Stimulated activated CD4-positive, alpha-beta T cell treated with anti-CD3 and anti-CD28 coated beads, Interleukin-4, amount 100 ng/mL, for 24 hours (primary cell): ENCODE results near the gene SUPT3H.
A peak's percentile ranks its signal among the peaks of the same experiment; 100 is the strongest.
"Not testable (repeated sequence)": the region's sequence is repeated elsewhere in the genome, so short reads cannot be mapped to it uniquely, and the experiment has no call there.

Experiments used
- DNase-seq: peaks from one replicate; pipeline ENCODE4 v3.0.0-alpha.2; 2020

The SUPT3H gene

DNA sequence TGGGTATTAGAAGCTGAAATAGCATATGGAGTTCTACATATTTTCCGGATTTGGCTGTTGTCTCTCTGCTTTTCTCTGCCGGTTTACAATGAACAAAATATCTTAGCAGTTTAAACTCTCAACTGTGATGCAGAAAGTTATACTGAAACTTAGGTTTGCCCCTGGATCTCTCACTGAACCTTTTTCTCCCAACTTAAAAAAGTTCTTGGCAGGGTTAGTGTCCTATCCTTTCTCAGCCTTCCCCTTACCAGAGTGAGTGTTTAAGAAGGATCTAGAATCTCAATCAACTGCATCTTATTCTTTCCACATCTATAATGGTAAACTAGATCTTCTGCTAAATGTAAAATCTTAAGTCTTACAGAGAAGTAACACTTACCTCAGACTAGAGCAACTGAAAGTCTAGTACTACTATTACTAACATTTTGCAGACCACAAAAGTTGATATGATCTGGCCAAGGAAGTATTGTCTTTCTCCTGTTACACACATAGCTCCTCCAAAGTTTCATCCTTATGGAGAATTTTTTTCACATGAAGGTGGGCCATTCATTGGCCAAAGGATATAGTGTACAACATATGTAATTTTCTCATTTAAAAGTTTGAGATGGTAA lies 441.9 kb downstream of the SUPT3H start:
- no peak for DNase-seq

DNA sequence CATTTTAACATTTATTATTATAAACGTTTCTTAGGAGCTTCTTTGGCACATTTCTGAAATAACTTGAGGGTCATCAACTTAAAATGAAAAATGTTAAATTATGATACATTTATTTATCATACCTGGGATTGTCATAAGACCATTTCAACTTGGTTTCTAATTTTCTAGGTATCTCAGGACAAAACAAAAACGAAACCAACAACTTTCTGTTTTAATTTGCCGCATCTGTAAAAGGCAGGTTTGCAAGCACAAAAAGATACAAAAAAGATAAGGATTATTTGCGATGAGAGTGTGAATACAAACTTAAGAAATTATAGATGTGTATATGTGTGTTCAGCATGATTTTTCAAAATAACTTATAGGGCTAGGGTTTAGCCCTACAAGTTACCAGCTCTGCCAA lies 444.6 kb downstream of the SUPT3H start:
- DNase-seq = no peak

DNA sequence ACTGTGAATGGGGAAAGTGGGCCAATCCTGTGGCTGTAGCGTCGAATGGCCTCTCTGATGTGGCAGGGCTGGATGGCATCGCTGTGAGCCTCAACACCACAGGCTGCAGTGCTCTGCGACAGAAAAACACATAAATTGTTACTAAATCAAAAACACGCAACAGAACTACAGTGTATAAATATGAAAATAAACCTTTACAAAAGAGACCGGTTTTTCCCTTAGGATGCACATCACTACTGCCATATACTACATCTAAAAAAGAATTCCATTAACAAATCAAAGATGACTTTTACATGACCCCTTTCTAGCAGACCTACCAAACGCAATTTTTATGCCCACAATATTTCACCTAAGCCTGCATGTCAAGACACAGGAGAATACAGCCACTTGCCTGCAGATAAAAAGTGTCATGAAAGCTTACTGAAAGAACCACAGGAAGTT lies 445.1 kb downstream of the SUPT3H start:
- DNase-seq = peak; percentile 30

DNA sequence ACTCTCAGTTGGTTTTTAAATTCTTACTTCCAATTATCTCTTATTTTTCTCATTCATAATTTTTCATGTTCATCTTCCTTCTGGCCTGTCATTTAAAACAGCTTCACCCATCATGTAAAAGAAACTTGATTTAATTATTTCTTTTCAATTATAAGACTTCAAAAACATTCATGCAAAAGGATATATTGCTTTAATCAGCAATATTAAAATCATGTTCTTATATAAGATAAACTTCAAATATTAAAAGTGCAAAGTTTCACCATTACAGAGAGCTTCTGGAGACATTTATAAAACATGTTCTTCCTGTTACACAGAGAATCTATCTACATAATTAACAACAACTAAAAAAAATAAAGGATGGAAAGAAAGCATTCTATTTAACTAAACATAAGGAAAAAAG lies 446.3 kb downstream of the SUPT3H start:
- DNase-seq = no peak

DNA sequence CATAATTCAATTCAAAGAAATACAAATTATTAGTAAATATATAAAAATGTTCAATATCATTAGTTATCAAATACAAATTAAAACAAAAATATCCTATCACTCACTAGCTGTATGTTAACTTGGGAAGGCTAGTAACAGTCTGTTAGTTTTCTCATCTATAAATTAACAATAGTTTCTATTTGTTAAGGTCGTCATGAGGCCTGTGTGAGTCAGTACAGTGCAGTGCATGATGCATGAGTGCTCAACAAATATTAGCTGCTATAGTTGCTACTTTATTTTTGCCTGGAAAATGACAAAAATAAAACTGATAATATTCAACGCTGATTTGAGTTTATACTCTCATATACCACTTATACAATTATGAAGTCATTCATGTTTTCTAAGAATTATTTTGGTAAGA lies 451.2 kb downstream of the SUPT3H start:
- DNase-seq = no peak

DNA sequence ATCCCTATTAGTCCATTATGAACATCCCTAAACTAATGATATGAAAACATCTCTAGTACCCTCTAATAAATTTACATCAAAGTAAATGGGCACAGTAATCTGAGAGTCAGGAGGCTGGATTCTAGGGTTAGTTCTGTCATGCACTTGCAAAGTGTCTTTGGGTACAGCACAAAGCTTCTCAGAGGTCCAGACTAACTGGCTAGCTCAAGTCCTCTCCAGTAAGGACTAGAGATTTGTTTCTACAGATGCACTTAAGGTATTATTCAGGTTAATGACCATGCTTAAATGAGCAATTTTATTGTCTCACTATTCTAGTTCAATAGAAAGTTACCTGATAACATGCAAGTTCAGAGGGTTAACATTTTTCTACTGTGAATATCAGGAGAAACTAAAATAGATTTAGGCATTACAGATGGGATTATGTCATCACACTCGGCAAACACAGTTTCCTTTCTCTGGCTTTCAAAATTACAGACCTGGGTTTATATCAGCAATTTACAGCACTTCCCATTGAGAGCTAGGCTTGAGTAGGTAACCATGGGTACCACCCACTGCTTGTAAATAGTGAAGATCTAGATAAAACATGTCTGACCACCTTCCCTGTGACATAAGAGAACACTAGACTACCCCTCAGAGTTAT lies 452.5 kb downstream of the SUPT3H start:
- DNase-seq = peak; percentile 25

DNA sequence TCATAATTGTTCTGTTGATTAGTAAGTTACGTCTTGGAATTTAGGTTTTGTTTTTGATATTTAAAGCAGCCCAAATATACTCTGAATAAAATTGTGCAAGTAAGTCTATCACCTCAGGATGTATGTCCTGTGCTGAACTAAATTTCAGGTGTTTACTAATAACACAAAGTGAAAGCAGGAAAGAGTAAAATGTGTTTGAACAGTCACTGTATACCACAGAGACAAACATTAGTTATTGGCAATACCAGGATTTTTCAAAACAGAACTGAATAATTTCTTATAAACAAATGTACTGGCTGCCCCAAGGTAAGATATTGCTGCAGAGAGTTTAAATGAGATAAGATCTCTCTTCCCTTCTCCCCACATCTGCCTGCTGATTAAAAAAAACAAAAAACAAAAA lies 454.3 kb downstream of the SUPT3H start:
- DNase-seq = no peak

DNA sequence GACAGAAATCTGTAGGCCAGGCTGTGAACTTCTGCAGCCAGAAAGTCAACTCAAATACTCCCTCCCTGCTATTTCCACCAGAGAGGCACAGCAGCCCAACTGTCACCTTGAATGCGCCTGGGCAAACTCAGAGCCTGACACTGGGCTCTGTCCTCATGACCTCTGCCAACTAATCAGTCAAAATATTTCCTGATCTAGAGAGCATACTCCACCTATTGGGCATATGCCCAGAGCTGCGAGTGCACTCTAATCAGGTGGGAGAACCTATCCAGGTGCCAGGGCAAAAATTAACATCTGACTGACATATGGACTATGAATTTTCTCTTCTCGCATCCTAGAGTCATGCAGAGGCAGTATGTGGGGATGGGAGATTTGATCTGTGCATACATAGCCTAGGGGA lies 455.9 kb downstream of the SUPT3H start:
- no peak for DNase-seq

DNA sequence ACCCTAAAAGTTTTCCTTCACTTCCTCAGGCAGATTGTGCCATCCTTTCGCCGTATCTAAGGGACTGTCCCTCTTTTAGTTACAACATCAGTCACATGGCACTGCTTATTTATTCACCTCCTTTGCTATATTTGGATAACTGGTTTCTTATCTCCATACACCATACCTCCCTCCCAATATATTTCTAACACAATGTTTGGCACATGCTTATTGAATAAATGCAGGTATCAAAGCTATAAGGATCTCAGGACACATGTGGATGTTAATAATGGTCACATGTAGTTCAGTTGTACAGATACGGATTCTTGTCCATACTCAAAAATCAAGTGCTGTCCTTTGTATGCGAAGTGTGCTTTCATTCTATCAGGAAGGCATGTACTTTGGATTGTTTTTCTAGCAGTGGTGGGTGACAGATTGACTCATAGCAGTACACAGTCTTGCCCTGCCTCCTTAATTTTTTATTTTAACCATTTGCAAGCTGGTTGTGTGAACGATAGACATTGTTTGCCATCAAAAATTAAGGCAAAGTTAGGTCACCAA lies 456.7 kb downstream of the SUPT3H start:
- no peak for DNase-seq

DNA sequence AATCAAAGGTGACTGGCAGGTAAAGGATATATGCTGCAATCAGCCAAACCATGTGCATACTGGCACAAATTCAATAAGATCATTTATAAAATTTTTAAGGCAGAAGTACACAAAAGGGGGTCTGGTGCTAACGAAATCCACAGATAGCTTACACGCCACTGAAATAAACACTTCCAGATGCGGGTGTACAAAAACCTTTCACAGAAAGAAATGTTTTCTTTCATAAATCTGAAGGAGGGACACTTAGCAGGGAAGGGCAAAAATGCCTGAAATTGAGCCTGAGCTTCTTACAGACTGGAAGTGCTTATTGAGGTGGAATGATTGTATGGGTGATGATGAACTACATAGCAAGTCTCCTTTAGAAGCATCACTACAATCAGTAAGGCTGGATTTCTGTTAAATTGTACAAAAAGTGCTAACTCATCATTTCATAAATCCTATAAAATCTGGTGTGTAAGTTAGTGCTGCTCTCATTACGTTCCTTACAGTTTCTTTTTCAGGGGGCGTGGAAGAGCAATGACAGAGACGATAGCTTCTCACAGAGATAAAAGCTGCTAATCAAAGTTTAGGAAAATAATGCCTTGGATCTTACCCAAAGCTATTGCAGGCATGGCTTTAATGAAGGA lies 458.9 kb downstream of the SUPT3H start:
- no peak for DNase-seq

DNA sequence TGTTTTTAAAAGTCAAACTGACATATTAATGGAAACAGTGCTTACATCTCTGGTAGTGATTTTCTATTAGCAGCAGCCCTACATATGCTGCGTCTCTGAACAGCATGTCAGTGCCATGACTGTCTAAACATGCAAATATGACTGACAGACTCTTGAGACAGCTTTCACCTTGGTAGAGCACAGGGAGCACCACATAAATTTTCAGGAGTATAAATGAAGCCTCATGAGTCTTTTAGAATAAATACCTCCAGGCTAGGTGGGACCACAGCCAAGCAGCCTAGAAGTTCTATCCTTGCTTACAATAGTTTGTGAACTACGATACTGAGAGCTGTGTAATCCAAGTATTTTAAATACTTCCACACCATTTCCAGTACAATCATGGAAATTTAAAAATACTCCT lies 460.3 kb downstream of the SUPT3H start:
- no peak for DNase-seq

DNA sequence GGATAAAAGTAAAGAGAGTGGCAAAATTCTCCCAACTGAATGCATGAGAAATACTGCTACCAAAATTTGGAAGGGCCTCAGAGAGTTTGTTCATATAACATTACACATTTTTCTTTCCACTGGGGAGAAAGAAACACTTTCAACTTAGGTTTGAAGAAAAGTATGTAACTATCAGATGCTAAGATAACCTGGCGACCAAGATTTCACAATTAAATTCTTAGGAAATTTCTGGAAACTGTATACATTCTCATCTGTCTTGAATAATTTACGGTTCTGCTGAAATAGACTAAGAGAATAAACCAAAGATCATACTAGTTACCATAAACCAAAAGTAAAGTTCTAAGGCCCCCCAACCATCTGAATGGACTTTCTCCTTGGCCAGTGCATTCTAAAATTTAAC lies 462.6 kb downstream of the SUPT3H start:
- DNase-seq = no peak

DNA sequence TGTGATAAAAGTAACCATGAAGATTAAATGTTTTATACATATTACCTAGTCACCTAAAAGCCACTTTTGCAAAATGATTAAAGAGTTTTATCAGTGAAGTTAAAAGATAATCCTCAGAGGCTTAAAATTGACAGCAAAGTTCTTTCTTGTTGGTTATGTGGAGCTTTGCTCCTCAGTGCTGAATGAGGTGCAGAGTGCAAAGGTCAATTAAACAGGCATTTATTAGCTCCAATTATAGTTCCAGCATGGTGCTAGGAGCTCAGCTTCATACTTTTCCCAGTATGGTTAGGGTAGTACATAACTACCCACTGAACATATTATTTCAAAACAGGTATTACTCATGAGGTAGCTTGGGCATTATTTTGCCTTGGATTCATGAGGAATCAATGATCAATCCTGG lies 463.6 kb downstream of the SUPT3H start:
- DNase-seq = no peak

DNA sequence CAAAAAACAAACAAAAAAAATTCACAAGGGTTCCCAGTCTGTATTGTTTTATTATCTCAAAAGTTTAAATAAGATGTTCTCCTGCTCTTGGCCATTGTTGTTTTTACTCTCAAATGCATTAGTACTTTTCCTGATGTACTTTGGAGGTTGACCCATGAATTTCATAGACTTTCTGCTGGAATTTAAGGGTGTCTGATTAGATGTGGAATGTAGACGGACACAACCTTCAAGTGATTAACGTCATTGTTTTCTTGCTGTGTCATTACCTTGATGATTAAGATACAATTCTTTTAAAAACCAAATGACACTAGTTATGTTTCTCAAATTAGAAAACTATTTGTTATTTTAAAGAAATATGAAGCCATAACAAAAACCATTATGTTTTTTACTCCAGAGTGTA lies 471.0 kb downstream of the SUPT3H start:
- DNase-seq = no peak

DNA sequence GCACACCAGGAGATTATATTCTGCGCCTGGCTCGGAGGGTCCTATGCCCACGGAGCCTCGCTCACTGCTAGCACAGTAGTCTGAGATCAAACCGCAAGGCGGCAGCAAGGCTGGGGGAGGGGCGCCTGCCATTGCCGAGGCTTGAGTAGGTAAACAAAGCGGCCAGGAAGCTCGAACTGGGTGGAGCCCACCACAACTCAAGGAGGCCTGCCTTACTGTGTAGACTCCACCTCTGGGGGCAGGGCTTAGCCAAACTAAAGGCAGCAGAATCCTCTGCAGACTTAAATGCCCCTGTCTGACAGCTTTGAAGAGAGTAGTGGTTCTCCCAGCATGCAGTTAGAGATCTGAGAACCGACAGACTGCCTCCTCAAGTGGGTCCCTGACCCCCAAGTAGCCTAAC lies 477.4 kb downstream of the SUPT3H start:
- DNase-seq = not testable (repeated sequence)

DNA sequence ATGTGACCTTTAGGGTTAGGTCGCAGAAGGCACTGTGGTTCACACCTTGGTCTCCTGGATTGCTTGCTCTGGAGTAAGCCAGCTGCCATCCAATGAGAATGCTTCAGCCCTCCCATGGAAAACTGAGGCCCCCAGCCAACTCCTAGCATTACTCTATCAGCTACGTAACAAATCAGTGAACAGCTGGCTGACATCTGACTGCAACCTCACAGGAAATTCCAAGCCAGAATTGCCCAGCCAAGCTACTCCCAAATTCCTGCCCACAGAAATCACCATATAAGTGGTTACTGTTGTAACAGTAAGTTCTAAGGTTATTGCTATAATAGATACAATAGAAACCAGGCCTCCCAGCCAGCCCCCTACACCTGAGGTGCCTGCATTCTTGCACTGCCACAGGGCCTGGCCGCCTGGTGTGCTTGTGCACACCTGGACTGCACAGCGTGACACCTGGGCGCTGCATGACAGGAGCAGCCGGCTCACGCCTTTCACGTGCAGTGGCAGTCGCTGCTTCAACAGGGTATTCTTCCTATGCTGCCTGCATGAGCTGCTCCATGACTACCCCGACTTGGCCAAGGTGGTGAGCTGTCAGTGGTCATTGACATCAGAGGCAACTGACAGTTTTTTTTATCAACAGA lies 479.3 kb downstream of the SUPT3H start:
- no peak for DNase-seq

DNA sequence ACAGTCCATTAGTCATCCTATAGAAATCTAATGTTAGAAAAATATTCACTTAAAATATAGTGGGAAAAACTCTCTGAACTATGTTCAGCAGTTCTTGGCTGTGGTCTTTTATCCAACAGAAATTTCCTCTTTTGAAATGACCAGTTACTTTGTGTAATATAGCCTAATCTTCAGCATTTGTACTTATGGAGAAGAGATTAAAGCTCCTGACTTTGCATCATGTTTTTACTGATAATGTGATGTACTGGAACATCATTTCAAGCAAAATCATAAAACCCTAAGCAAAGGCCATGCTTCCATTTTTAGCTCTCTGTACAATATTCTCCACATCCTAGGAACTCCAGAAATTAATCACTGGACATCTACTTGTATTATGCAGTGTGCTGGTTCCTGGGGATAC lies 480.4 kb downstream of the SUPT3H start:
- no peak for DNase-seq

DNA sequence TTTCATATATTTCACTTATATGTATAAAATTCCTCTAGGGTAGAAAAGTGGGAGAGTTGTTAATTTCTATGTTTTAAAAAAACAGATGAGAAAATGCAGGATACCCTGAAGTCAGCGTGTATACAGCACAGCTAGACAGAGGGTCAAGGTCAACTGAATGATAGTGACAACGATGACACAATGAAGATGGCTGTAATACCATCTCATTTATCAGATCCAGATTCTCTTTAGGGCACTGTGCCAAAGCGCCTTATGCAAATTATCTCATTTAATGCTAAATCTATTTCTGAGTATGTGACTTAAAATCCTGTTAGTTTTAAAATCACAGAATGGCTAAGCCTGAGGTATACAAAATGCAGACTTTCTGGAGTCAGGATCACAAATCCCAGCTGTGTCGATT lies 481.0 kb downstream of the SUPT3H start:
- no peak for DNase-seq

DNA sequence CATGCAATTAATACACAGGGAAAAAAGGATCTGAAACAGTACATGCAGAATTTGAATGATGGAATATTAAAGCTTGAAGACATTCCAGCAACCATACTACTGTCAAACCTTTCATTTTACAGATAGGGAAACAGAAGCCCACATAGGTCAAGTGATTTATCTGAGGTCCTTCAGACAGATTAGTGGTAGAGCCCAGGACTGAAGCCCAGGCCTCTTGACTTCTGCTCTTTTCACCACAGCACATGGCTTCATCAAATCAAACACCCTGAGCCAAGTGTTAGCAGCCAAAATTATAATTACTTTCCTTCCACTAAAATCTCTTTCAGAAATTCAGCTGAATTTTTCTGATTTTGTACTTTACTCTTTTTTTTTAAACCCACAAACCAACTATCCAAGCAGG lies 485.2 kb downstream of the SUPT3H start:
- no peak for DNase-seq

DNA sequence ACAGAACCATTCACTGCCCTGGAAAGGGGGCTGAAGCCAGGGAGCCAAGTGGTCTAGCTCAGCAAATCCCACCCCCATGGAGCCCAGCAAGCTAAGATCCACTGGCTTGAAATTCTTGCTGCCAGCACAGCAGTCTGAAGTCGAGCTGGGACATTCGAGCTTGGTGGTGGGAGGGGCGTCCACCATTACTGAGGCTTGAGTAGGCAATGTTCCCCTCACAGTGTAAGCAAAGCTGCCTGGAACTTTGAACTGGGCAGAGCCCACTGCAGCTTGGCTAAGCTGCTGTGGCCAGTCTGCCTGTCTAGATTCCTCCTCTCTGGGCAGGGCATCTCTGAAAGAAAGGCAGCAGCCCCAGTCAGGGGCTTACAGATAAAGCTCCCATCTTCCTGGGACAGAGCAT lies 498.7 kb downstream of the SUPT3H start:
- not testable (repeated sequence) for DNase-seq

DNA sequence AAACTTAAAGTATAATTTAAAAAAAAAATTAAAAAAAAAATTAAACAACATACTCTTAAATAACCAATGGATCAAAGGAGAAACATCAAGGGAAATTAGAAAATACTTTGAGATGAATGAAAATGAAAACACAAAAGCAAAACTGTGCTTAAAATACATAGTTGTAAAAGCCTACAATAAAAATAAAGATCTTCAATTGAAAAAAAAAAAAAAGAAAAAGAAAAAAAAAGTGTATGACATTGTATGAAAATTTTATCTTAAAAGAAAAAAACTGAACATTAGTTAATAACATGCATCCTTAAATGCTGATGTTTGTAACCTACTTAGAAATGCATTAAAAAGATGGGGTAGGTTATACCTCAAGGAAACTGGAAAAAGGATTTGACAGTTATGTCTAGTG lies 501.1 kb downstream of the SUPT3H start:
- not testable (repeated sequence) for DNase-seq

DNA sequence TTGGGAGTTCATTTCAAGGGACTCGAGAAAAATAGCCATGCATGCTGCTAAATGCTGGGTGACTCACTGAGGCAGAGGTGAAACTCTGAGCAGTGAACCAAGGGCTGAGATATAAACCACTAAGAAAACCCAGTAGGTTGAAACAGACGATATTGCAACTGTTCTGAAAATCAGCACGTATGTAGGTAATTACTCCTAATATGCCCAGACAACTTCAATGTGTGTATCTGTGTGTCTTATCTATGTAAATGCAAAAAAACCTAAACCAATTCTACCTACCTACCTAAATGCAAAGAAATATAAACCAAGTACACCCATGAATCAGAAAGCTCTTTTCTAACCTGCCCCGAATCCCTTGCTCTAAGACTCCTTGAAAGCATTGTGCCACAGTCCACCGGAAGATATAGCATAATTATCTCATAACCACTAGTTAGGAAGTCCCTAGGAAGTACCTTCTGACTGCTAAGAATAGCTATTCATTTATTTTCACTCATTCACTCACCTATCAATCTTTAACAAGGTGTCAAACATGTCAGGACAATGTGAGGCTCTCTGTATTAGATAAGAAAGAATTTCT lies 508.3 kb downstream of the SUPT3H start:
- no peak for DNase-seq

DNA sequence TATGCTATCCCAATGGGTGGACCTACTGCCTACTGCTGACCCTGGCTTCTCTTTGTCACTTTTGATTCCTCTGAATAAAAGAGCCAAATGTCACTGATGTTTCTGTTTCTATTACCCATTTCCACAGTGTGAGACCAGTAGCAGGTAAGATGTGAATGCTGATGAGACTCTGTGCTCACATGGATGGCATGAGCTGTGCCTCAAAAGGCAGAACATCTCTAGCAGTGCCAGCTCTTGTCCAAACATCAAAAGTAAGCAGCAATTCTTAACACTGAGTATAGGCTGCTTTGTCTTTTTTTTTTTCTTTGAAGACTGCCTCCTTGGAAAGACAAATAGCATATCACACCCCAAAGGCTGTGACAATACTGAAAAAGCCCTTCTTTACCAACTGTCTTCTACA lies 508.8 kb downstream of the SUPT3H start:
- no peak for DNase-seq

DNA sequence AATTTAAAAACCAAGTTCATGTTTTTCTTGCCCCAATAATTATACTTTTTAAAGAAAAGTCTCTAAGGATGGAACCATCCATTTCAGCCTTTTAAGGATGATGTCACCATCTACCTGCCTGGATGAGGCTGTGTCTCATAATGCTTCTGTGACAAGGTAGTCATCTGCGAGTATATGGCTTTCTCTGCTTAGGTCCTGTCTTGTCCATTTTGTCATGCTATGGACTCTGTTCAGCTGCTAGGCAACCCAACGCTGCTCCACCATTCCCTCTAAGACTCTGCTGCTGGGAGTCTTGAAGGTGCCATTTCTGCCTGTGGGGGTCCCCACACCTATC lies 509.4 kb downstream of the SUPT3H start:
- DNase-seq = no peak
